ENCODE data around the gene ARHGAP40.

Gene ARHGAP40

GRCh38 chr20:38620441-38620840, 18.8 kb downstream of the ARHGAP40 start:
- no peak for DNase-seq

- DNase-seq, result no peak
These were observed 21.5 kb downstream of the ARHGAP40 start for GRCh38 chr20:38623061-38623460.

- DNase-seq, result no peak
These were observed 22.5 kb downstream of the ARHGAP40 start for GRCh38 chr20:38624084-38624483.

GRCh38 chr20:38625896-38626295, 24.3 kb downstream of the ARHGAP40 start:
- DNase-seq, result no peak

DNA sequence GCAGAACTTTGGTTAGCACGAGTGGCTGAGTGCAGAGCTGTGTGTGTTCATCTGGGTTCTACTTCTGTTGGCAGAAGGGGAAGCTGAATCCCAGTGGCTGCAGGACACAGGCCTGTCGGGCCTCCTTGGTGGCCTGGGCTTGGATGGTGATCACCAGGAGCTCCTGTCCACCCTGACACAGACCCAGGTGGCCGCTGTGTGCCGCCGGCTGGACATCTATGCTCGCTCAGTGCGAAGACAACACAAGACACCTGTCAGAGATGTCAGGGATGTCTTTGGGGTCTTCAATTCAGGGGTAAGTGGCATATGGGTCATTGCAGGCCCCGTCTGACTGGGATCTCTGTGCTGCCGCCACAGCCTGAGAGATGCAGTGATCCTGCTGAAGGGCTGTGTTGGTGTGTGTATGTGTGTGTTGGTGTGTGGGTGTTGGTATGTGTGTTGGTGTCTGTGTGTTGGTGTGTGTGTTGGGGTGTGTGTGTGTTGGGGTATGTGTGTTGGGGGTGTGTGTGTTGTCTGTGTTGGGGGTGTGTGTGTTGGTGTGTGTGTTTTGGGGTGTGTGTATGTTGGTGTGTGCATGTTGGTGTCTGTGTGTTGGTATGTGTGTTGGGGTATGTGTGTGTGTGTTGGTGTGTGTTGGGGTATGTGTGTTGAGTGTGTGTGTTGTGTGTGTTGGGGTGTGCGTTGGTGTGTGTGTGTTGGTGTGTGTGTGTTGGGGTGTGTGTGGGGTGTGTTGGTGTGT, 25.5 kb downstream of the ARHGAP40 start:
- no peak for DNase-seq

- DNase-seq, result no peak
These were observed 27.2 kb downstream of the ARHGAP40 start for GRCh38 chr20:38628580-38629470.

GRCh38 chr20:38629979-38630378, 28.4 kb downstream of the ARHGAP40 start:
- no peak for DNase-seq

DNA sequence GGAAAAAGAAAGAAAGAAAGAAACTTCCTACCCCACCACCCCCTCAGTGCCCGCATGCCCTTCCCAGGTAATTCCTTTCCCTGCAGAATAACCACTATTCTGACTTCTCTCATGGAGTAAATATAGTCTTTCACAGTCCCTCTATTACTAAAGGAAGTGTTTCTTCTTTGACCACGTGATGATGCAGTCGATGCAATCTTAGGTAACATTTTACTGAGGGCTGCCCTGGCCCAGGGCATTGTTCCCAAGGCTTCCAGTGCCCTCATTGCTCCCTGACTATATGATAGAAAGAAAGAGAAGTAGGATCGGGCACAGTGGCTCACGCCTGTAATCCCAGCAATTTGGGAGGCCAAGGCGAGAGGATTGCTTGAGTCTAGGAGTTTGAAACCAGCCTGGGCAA, 29.1 kb downstream of the ARHGAP40 start:
- DNase-seq, result no peak

DNA sequence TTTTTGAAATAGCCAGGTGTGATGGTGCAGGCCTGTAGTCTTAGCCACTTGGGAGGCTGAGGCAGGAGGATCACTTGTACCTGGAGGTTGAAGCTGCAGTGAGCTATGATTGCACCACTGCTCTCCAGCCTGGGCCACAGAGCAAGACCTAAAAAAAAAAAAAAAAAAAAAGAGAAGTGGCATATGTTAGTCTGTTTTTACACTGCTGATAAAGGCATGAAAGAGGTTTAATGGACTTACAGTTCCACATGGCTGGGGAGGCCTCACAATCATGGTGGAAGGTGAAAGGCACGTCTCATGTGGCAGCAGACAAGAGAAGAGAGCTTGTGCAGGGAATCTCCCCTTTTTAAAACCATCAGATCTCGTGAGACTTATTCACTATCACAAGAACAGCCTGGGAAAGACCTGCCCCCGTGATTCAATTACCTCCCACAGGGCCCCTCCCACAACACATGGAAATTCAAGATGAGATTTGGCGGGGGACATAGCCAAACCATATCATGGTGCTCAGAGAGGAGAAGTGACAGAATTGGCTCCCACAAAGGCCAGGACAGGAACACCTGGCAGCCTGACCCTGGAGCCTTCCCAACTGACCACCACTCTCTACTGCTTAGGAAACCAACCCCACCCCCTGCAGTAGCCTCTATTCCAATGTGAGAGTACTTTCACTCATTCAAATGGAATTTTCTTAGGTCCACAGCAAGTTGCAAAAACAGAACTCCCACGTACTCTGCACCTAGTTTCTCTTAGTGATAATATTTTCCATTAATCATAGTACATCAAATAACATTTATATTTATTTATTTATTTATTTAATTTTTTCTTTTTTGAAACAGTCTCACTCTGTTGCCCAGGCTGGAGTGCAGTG, 29.8 kb downstream of the ARHGAP40 start:
- DNase-seq, result no peak

DNA sequence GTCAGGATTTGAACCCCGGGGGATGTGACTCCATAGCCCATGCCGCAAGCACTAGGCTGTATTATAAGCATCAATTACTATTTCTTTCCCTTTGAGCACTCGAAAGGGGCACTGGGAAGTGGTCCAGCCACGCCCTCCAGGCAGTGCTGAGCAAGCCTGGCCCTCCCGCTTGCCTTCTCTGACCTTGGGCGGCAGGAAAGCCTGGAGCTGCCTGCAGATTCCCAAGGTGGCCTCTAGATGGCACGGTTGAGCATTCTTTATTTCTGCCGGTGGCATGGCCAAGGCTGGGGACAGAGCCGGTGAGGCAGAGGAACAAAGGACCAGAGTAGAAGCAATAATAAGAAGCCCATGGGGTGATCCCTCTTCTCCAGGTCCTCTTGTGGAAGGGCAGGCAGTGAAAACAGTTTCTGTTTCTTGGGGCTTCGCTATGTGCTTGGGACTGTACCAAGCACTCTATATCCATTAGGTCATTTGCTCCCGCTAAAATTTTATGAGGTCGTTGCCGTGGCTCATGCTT, 32.0 kb downstream of the ARHGAP40 start:
- peak; percentile 43 for DNase-seq

- peak; percentile 20 for DNase-seq
These were observed 34.2 kb downstream of the ARHGAP40 start for GRCh38 chr20:38635721-38636288.

- no peak for DNase-seq
These were observed 38.9 kb downstream of the ARHGAP40 start for GRCh38 chr20:38640521-38640920.

GRCh38 chr20:38642498-38642897, 40.9 kb downstream of the ARHGAP40 start:
- DNase-seq, result no peak

DNA sequence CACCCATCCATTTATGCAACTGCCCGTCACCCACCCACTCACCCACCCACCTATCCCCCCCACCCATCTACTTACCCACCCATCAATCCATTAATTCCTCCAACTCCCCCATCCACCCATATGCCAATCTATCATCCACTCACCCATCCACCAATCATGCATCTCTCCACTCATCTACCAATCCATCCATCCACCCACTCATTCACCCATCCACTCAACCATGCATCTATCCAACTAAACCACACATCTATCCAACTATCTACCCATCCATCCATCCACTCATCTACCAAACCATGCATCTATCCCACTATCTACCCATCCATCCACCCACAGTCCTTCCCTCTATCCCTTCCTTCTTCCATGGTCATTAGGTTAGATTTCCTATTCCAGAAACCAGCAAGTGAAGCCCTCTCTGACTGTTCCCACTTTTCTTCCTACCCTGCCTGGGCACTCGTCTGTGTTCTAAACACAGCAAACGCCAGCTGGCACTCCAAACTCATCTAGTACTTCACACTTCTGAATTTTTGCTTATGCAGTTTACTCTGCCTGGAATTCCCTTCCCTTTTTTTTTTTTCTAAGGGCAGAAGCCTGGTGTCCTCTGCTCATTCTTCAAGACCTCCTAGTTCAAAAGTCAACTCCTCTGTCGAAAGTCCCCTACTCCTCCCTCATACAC, 43.1 kb downstream of the ARHGAP40 start:
- no peak for DNase-seq

- no peak for DNase-seq
These were observed 43.7 kb downstream of the ARHGAP40 start for GRCh38 chr20:38645351-38645750.

DNA sequence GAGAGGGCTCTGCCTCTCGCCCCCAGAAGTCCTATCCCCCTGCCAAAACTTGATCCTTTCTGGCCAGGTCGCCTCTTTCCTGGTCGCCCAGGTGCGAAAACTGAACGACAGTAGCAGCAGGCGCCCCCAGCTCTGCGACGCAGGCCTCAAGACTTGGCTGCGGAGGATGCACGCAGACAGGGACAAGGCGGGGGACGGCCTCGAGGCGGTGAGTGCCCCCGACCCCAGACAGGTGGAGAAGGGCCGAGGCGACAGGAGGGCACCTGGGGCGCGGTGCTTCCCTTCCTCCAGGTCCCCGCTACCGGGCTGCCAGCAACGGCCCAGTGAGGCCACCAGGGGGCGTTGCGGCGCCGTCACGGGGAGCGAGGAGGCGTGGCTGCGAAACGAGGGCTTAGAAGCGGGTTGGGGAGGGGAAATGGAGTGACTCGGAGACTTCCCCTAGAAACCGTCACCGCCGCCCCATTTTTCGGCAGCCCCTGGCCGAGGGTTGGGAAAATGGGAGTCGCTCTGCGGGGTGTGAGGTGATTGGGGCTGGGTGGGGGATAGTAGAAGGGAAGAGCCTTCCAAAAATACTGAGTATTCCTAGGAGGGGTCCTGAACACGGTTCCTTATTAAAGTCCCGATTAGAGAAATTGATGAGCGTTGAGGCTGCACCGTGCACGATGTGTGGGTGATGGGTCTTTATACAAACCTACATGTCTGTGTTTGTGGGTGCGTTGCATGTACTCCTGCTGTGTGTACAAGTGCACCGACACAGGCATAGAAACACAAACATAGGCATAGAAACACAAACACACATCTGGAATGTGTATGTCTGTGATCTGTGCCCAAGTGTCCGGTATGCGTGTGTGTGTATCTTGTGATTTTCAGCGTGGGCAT, 44.6 kb downstream of the ARHGAP40 start:
- DNase-seq, result peak; percentile 30

DNA sequence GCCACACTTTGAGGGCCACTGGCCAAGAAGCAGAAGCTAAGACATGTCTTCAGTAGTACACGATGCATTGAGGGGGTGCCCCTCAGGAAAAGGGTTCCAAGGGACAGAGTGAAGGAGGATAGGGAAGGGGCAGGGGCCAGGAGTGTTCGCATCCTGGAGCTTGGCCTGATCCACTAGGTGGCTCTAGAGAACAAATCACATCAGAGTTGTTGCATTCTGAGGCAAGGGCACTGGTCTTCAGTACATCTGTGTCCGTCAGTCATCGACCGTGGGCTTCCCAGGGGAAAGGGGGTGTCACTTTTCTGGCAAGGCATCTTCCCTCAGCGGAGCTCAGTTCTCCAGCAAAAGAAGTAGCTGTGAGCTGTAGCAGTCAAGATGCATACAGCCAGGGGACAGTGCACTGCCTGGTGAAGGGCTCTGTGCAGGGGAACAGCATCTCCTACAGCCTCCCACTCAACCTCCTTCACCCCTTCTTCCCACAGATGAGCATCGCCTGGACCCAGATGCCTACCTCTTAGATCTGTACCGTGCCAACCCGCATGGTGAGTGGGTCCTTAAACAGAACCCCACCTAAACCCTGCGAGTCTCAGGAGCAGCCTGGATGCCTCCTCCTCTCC, 47.8 kb downstream of the ARHGAP40 start:
- DNase-seq, result peak; percentile 61

DNA sequence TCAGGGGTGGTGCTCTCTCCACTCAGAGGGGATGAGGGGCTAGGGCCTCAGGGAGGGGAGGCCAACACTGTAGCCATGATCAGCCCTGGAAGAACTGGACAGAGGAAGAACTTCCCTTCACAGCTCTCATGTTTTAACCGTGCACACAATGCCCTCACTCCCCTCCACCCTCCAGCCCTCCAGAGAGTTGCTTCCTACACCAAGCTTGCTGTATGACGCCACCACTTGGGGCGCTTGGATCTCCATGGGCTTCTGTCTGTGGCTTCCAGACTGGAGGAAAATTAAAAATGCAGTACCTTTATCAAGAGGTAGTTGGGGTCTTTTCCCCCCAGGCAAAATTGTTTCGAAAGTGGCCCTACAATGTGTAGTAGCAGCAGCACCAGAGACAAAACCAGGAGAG, 48.4 kb downstream of the ARHGAP40 start:
- no peak for DNase-seq

DNA sequence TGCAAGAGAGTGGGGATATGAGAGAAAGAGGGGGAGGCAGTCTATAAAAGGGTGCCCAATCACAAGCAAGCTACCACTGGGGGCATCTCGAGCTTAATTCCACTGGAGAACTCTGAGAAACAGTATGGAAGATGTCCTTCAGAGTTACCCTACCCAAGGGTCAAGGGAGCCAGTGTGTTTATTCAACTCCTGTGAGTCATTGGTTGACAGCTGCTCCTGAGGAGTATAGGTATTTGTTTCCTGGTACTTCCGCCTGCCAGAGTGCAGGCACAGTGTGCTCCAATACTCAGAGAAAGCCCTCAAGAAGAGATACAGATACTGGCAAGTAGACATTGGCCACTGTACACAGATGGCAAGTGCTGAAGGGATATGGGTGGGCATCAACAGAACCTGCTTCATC, 49.5 kb downstream of the ARHGAP40 start:
- DNase-seq, result no peak

GRCh38 chr20:38651562-38651961, 50.0 kb downstream of the ARHGAP40 start:
- DNase-seq, result no peak
